Stimulated activated CD8-positive, alpha-beta memory T cell treated with anti-CD3 and anti-CD28 coated beads, Interleukin-15, amount 100 ng/mL, for 4 hours (primary cell): ENCODE results near the gene BMP7.

Experiments used
- DNase-seq, 2 donors: peaks; one replicate each; pipeline ENCODE4 v3.0.0-alpha.2; 2020; ENCODE audit warnings: low read depth in 2 of 2

BMP7 gene

DNA sequence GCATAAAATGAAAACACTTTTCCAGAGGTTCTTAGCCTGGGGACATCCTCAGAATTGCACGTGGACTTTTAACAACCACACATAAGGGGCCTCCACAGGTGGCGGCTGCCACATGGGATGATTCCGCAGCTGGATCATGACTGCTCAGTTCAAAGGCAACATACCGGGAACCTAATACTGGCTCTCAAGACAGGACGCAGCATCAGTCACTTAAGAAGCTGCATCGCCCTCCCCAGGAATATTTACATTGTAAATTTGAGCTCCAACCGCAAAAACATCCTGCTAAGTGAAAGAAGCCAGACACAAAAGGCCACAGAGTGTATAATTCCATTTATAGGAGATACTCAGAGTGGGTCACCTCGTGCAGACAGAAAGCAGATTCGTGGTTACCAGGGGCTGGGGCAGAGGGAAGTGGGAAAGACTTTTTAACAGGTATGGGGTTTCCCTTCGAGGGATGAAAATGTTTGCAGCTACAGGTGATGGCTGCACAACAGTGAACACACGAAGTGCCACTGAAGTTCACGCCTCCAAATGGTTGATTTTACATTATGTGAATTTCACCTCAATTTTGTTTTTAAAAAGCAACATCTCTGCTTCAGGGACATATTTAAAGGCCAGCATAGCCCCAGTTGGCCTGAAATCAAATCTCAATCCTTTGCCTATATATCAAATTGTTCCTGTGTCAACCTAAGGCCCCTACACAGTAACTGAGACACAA, 141.5 kb downstream of the BMP7 start:
- no peak for DNase-seq

DNA sequence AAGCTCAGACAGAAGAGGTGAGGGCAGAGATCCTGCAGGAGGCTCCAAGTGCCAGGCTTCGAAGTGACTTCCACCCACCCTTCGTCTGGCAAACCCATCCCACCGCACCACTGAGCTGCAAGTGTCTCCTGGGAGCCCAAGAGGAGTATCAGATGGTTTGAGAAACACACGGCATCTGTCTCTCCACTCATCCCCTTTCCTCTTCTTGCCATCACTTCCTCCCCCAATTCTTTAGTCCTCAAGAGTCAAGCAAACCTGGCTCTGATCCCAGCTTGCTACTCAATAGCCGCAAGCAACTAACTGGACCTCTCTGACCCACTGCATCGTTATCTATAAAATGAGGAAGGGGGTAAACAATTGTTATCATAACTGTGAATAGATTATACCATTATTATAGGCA, 142.1 kb downstream of the BMP7 start:
- no peak for DNase-seq

DNA sequence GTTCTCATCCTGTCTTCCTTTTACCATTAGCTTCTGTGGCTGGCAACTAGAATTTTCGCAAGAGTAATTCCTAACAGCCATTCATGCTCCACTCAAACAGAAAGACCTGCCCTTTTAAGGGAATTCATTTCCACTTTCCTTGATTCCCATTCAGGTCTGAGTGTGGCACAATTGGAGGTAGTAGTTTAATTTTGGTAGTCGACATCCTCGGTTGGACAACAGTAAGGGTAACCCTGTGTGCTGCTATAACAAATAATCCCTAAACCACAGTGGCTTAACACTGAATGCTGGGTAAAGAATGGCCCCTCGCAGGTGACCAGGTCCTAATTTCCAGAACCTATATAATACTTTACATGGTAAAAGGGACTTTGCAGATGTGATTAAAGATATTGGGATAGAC, 142.9 kb downstream of the BMP7 start:
- no peak for DNase-seq

DNA sequence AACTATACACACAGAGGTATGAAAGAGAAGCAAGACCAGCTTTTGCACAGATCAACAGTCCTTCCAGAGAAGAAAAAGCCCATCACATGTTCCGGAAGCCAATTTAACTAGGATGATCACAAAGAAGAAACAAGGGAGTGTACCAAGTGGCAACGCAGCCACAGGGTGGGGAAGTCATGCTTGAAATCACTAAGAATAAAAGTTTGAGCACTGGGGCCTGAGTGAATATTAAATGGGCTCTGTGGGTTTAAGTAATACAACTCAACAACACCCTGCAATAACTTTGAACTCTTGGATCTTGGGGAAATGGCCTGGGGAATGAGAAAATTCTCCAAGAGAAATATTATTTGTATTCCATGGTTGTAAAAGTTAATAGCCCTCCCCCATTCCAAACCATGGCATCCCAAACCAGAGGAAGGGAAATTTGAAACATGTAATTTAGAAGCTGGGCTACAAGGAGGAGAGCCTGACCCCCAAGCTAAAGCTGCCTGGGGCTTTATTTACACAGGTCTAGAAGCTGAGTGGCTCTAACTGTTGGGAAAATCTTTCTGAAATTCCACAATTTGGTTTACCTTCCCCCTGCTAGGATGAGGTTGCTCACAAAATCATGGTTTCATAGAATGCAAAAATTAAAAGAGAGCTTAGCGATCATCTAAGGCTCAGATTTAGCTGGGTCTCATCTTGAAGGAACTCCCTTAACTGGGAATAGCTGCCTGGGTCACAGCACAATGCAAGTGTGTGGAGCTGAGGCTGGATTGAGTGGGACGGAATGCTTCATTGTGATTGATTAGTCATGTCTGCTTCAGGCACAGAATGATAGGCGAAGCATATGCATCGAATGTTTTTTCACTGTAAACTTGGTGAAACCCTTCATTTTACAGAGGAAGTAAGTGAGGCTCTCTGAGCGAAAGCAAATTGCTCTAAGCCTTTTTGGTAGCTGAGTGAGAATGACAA, 143.6 kb downstream of the BMP7 start:
- DNase-seq, result no peak

DNA sequence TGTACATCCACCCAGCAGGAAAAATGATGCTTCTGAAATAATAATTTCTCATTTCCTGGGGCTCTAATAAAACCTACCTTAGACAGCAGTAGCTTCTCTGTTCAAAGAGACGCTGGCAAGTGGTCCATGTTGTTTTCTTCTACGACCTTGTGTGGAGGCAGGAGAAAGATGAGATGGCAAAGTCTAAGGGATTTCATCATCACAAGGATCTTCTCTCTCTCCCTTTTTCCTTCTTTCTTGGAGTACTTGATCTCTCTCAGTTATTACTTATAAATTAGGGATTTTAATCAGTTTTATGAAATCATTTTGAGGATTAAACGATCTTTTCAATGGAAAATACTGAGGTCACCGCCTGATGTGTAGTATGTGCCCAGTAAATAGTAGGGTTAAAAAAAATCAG, 147.5 kb downstream of the BMP7 start:
- no peak for DNase-seq
